OCI-LY3 (cell line): Measurements from ENCODE around the gene ESR1.
"Not testable (repeated sequence)": the region's sequence is repeated elsewhere in the genome, so short reads cannot be mapped to it uniquely, and the experiment has no call there.

Source experiments
- H2AFZ ChIP-seq: fragments of 200-600, 300-600 bp; shearing (Covaris generic); 2 replicates; pipeline ENCODE4 v1.6.0; 2014; ENCODE audit warnings: antibody characterized with exemption, low read depth, low read length
- H3K27ac ChIP-seq: fragments of 200-600, 300-600 bp; sonication (generic); 2 replicates; pipeline ENCODE4 v1.5.1; 2014; ENCODE audit warnings: mild to moderate bottlenecking, low read length, moderate library complexity, mixed read lengths
- H3K27me3 ChIP-seq: fragments of 200-600, 300-600 bp; sonication (generic); 2 replicates; pipeline ENCODE4 v1.6.1; 2014; ENCODE audit warnings: low read depth, low read length, mixed read lengths
- H3K36me3 ChIP-seq: fragments of 200-600, 300-600 bp; sonication (generic); replicated peaks from 2 replicates; pipeline ENCODE3; 2014; ENCODE audit warnings: low read depth, low read length, mixed read lengths
- H3K4me1 ChIP-seq: fragments of 300-600, 200-600 bp; sonication (generic); 2 replicates; pipeline ENCODE4 v1.6.1; 2014; ENCODE audit warnings: low read length, mixed read lengths
- H3K4me2 ChIP-seq: fragments of 200-600, 300-600 bp; sonication (generic); 2 replicates; pipeline ENCODE4 v1.6.1; 2014; ENCODE audit warnings: low read length, mixed read lengths
- H3K4me3 ChIP-seq: fragments of 300-600, 200-600 bp; sonication (generic); 2 replicates; pipeline ENCODE4 v1.5.1; 2014; ENCODE audit warnings: antibody characterized with exemption, mild to moderate bottlenecking, low read length, moderate library complexity
- H3K79me2 ChIP-seq: fragments of 300-600, 200-600 bp; shearing (Covaris generic); 2 replicates; pipeline ENCODE4 v1.6.1; 2014; ENCODE audit warnings: mild to moderate bottlenecking, low read length, mixed read lengths
- H3K9ac ChIP-seq: fragments of 300-600, 200-600 bp; shearing (Covaris generic); 2 replicates; pipeline ENCODE4 v1.6.0; 2014; ENCODE audit warnings: mild to moderate bottlenecking, low read length, moderate library complexity
- H3K9me3 ChIP-seq: fragments of 200-600, 300-600 bp; shearing (Covaris generic); 2 replicates; pipeline ENCODE4 v1.6.1; 2014; ENCODE audit warnings: low read length, mixed read lengths; ENCODE audit not compliant: insufficient read depth
- H4K20me1 ChIP-seq: fragments of 200-600, 300-600 bp; sonication (generic); 2 replicates; pipeline ENCODE4 v1.6.1; 2016; ENCODE audit warnings: low read length, mixed read lengths; ENCODE audit not compliant: insufficient read depth
- CTCF ChIP-seq: fragments of 200-600, 300-600 bp; sonication (generic); IDR thresholded peaks from 2 replicates; pipeline ENCODE4 v1.5.1; 2014; ENCODE audit warnings: antibody characterized with exemption, low read length, low read depth
- EZH2phosphoT487 ChIP-seq: fragments of 200-600 bp; shearing (Covaris generic); IDR thresholded peaks from 2 replicates; pipeline ENCODE4 v1.6.1; 2018; ENCODE audit warnings: antibody characterized with exemption, mixed run types, low read depth

Gene ESR1

GRCh38 chr6:151974061-151974617 is 166.7 kb downstream of the ESR1 start:
- H3K79me2 ChIP-seq = no peaks in the 10 kb centered on the region
- H3K4me3 ChIP-seq = no peak overlapping the region
- no peaks in the 10 kb centered on the region for H3K9me3 ChIP-seq
- H3K4me2 ChIP-seq = no peak overlapping the region
- H4K20me1 ChIP-seq = no peaks in the 10 kb centered on the region
- H3K27ac ChIP-seq = no peak overlapping the region
- no peak overlapping the region for H2AFZ ChIP-seq
- H3K9ac ChIP-seq = no peak overlapping the region
- no peaks in the 10 kb centered on the region for H3K36me3 ChIP-seq
- H3K4me1 ChIP-seq = no peaks in the 10 kb centered on the region
- no peaks in the 10 kb centered on the region for H3K27me3 ChIP-seq
- no peak for TF ChIP-seq CTCF

- no peak overlapping the region for H3K4me3 ChIP-seq
- no peak overlapping the region for H3K9ac ChIP-seq
- H3K9me3 ChIP-seq = no peaks in the 10 kb centered on the region
- H2AFZ ChIP-seq = no peak overlapping the region
- H3K27me3 ChIP-seq = no peaks in the 10 kb centered on the region
- H4K20me1 ChIP-seq = no peaks in the 10 kb centered on the region
- TF ChIP-seq EZH2phosphoT487 (no peak), CTCF (no peak)
- H3K36me3 ChIP-seq = no peaks in the 10 kb centered on the region
- no peaks in the 10 kb centered on the region for H3K4me1 ChIP-seq
- H3K27ac ChIP-seq = no peak overlapping the region
- no peaks in the 10 kb centered on the region for H3K79me2 ChIP-seq
- H3K4me2 ChIP-seq = no peak overlapping the region
Measured at GRCh38 chr6:151975795-151976194, 168.3 kb downstream of the ESR1 start.

GRCh38 chr6:151988199-151988598 is 180.7 kb downstream of the ESR1 start:
- H3K4me1 ChIP-seq, H2AFZ ChIP-seq, H3K79me2 ChIP-seq, H3K9ac ChIP-seq, H4K20me1 ChIP-seq, H3K36me3 ChIP-seq, H3K27ac ChIP-seq, H3K27me3 ChIP-seq, H3K9me3 ChIP-seq, H3K4me2 ChIP-seq, H3K4me3 ChIP-seq: not testable (repeated sequence)

- Histone ChIP-seq H3K4me3 (no peak overlapping the region), H4K20me1 (no peaks in the 10 kb centered on the region), H3K4me1 (no peaks in the 10 kb centered on the region), H3K27me3 (0 out of 2 replicates have a peak, but pooled peaks cover 10% of the 10 kb centered on the region), H3K9ac (no peak overlapping the region), H3K27ac (no peak overlapping the region), H3K4me2 (no peak overlapping the region), H2AFZ (no peak overlapping the region), H3K79me2 (no peaks in the 10 kb centered on the region), H3K9me3 (no peaks in the 10 kb centered on the region), H3K36me3 (no peaks in the 10 kb centered on the region)
- no peak for TF ChIP-seq CTCF
- no peak for TF ChIP-seq EZH2phosphoT487
Measured at GRCh38 chr6:151992091-151992490, 184.6 kb downstream of the ESR1 start.

- TF ChIP-seq EZH2phosphoT487 (no peak), CTCF (no peak)
- H3K36me3 ChIP-seq = no peaks in the 10 kb centered on the region
- H3K9ac ChIP-seq = no peak overlapping the region
- H4K20me1 ChIP-seq = no peaks in the 10 kb centered on the region
- H3K4me1 ChIP-seq = no peaks in the 10 kb centered on the region
- no peak overlapping the region for H3K27ac ChIP-seq
- 0 out of 2 replicates have a peak, but pooled peaks cover 10% of the 10 kb centered on the region for H3K27me3 ChIP-seq
- H3K4me2 ChIP-seq = no peak overlapping the region
- H3K79me2 ChIP-seq = no peaks in the 10 kb centered on the region
- no peak overlapping the region for H2AFZ ChIP-seq
- H3K9me3 ChIP-seq = no peaks in the 10 kb centered on the region
- no peak overlapping the region for H3K4me3 ChIP-seq
Measured at GRCh38 chr6:151993364-151993763, 185.9 kb downstream of the ESR1 start.
